B cell (primary cell): ENCODE results near the gene LRRK2.

Source experiments
- EZH2 ChIP-seq: IDR thresholded peaks from 2 replicates; pipeline ENCODE4 v1.6.1; 2012; ENCODE audit warnings: borderline replicate concordance, low read depth, mild to moderate bottlenecking, moderate library complexity, low read length; ENCODE audit not compliant: insufficient read depth, poor library complexity, severe bottlenecking
- TF ChIP-seq, protein P1 (sequence below): fragments of 200-600 bp; IDR thresholded peaks from one replicate; pipeline ENCODE4 v1.8.0; 2022; ENCODE audit warnings: antibody characterized with exemption, mild to moderate bottlenecking

DNA sequence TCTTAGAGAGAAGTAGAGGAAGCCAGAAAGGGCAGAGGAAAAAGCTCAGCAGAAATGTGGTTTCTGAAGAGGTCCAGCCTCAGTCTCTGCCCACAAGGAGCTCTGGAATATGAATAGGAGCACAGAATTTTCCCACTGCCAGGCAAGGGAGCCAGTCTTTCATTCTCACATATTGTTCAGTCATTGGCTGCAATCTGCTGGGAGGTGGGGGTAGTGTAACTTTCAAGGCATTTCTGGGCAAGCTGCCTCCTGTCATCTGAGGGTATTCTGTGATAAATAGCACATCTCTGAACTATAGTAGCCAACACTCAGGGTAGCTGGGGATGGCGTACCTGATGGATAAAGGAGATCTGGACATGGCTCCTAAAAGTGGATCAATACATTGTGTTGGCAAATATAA, 127.2 kb downstream of the LRRK2 start:
- TF ChIP-seq, protein P1, sequence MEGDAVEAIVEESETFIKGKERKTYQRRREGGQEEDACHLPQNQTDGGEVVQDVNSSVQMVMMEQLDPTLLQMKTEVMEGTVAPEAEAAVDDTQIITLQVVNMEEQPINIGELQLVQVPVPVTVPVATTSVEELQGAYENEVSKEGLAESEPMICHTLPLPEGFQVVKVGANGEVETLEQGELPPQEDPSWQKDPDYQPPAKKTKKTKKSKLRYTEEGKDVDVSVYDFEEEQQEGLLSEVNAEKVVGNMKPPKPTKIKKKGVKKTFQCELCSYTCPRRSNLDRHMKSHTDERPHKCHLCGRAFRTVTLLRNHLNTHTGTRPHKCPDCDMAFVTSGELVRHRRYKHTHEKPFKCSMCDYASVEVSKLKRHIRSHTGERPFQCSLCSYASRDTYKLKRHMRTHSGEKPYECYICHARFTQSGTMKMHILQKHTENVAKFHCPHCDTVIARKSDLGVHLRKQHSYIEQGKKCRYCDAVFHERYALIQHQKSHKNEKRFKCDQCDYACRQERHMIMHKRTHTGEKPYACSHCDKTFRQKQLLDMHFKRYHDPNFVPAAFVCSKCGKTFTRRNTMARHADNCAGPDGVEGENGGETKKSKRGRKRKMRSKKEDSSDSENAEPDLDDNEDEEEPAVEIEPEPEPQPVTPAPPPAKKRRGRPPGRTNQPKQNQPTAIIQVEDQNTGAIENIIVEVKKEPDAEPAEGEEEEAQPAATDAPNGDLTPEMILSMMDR, result no peak
- no peak for TF ChIP-seq EZH2
